ENCODE measurements around the gene WFDC5.

The WFDC5 gene

DNA sequence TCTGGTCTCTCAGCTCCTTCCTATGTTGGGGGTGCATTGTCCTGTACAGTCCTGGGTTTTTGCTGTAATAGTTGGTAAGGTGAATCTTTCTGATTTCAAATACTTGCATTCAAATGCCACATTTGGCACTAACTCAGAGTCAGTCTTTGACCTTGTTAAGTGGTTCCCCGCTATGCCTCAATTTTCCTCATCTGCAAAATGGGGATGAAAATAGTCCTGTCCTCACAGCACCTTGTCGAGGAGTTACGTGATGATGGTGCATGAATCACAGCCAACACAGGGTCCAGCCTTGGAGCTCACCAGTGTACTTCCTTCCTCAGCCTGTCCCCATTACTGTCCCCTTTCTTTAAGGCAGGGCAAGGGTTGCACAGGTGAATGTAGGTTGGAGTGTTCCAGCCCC, 1.1 kb downstream of the WFDC5 start:
- DNase-seq: no peak

GRCh38 chr20:45112754-45113153, 2.2 kb downstream of the WFDC5 start:
- DNase-seq: no peak

DNA sequence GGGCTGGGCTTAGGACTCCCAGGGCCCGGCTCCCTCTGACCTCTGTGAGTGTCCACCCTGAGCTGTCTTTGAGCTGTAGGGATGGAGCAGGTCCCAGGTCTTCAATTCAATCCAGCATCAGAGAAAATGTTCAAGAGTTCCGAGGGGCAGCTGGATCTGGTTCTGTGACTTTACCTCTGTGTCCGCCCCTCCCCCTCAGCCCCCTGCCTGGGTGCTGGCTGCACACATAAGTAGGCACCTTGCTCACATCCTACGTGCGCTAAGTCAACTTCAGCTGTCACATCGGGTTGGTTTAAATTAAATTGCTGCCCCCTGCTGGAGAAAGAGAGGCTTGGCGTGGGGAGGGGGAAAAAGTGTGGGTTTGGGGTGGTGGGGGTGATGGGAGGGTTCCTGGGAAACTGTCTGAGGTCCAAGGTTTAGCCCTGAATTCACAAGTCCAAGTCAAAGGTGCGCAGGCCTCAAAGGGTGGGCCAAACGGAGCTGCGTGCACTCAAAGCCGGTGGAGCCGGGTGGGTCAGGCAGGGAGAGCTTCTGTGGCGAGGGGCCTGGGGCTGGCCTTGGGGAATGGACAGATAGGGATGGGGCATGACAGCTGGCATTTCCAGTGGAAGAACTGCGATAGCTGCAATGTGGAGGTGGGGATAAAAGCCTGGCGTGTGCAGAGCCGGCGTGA, 3.0 kb downstream of the WFDC5 start:
- no peak for DNase-seq

DNA sequence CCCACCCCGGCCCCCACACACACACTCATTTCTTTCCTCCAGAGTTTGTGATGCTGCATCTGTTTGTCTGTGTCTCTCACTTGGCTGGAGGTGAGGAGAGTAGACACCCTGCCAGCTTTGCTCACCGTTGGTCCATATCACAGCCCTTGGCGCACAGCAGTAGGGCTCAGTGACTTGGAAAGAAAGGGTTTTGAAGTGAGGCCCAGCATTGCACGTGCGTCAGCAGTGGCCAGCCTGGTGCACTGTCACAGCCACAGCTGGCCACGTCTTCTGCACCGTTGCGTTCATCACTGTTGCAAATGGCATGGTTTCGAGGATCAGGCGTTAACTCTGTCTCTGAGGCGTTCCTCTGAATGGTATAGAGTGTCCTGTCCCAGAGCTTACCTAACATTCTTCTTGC, 3.7 kb downstream of the WFDC5 start:
- DNase-seq: no peak

GRCh38 chr20:45110301-45110700, 4.7 kb downstream of the WFDC5 start:
- DNase-seq: no peak

- DNase-seq: no peak
These were observed 5.3 kb downstream of the WFDC5 start for GRCh38 chr20:45109634-45110033.

GRCh38 chr20:45105317-45105716, 9.7 kb downstream of the WFDC5 start:
- DNase-seq: no peak

DNA sequence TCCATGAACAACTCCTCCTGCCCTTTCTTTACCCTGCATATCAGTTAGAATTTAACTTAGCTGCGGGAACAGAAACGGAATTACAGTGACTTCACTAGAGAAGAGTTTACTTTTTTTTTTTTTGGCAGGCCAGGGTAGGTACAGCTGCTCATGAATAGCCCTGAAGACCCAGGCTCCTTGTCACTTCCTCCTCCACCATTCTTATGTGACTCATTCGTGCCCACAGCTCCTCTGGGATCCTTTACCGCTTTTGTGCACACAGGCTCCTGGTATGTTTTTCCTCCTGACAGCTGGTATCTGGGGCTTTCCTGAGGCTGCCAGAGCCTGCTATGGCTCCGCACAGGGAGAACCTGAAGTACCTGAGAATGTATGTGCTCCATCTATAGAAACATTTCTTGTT, 10.2 kb downstream of the WFDC5 start:
- DNase-seq: no peak

- DNase-seq: no peak
These were observed 11.9 kb downstream of the WFDC5 start for GRCh38 chr20:45103072-45103471.

DNA sequence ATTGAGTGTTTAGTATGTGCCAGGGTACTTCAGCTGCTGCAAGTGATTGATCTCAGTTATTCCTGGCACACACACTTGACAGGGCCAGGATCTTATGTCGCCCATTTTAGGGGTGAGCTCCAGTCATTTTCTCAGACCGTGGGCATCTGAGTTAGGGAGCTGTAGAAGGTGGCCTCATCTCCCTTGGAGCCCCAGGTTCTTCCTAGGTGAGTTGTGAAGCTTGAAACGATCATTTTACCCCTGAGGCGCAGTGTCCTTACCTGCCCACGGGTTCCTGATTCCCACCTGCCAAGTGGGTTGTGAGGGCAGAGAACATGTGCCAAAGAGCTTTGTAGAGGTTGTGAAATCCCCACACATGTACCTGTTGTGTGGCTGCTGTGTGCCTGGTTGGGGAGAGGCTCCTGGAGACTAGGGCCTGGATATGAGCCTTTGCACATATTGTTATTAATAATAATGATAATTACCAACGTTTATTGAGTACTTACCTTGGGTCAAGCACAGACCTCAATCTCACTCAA, 13.6 kb downstream of the WFDC5 start:
- no peak for DNase-seq

- DNase-seq: no peak
These were observed 14.3 kb downstream of the WFDC5 start, which contains the start of gene KCNS1 for GRCh38 chr20:45100563-45101245. Gene KCNS1 (minus strand): TSS chr20:45101127. CDS start chr20:45099236, 1,891 bp downstream.

- DNase-seq: no peak
These were observed 16.7 kb downstream of the WFDC5 start for GRCh38 chr20:45098103-45098773.

GRCh38 chr20:45097485-45098102, 17.4 kb downstream of the WFDC5 start:
- DNase-seq: no peak

DNA sequence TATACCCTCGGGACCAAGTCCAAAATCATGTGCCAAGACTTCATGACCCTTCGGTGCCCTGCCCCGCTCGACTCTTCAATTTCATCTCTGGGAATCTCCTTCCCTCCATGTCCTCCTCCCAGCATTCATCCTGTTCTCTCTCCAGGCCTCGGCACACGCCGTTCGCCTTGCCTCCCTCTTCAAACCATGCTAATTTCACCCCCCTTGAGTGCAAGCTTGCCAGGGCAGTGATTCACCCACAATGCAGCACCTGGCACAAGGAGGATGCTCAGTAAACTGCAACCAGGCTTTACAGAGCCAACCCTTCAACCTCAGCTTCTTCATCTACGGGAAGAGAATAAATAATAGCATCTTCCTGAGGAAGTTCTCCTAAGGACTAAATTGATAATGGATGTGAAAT, 18.2 kb downstream of the WFDC5 start:
- no peak for DNase-seq

GRCh38 chr20:45095805-45096238, 19.2 kb downstream of the WFDC5 start:
- DNase-seq: peak; percentile 24

- DNase-seq: no peak
These were observed 20.0 kb downstream of the WFDC5 start for GRCh38 chr20:45094864-45095574.

DNA sequence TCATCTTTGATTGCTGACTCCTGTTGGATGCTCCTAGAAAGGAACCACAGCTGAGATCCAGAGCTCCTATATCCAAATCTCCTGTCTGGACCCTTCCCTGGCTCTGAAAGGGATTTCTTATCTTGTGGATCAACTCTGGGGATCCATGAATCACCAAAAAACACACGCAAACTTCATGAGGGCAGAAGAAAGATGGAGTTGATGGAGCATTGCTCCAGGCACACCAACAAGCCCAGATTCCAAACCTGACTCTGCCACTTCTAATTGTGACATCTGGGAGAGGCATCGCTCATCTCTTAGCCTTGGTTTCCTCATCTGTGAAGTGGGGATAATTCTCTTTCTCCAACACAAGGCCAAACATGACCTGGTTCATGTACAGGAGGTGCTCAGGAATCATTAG, 20.8 kb downstream of the WFDC5 start:
- no peak for DNase-seq

GRCh38 chr20:45092898-45093297, 22.1 kb downstream of the WFDC5 start:
- DNase-seq: no peak

DNA sequence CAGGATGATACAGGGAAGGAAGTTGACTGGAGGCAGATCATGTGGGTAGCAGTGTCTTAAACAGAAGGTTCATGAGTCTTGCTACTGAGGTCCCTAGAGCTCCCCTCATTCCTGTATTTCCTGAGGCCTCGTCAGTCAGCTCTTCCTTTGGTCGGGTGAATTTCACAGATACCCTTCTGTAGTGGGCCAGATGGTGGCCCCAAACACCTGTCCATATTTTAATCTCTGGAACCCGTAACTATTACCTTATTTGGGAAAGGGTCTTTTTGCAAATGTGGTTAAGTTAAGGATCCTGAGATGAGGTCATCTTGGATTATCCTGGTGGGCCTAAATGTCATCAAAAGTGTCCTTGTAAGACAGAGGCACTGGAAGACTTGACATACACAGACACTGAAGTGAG, 23.6 kb downstream of the WFDC5 start:
- no peak for DNase-seq

DNA sequence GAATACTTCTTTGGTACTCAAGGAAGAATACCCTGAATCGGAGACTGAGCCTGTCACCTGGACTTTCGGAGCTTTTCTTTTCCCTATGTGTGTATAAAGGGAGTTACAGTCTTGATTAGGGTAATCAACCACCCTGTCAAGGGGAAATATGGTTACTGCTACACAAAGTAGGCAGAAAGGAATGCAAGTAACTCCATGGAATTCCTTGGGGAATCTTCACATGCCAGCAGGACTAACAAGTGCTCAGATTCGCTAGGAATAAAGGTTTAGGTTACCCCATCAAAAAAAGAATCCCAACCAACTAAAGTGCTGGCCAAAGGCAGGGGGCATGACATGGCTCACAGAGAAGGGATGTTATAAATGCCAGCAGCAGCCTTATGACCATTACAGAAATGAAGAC, 24.5 kb downstream of the WFDC5 start:
- DNase-seq: no peak

- DNase-seq: no peak
These were observed 26.7 kb downstream of the WFDC5 start for GRCh38 chr20:45088247-45088646.

DNA sequence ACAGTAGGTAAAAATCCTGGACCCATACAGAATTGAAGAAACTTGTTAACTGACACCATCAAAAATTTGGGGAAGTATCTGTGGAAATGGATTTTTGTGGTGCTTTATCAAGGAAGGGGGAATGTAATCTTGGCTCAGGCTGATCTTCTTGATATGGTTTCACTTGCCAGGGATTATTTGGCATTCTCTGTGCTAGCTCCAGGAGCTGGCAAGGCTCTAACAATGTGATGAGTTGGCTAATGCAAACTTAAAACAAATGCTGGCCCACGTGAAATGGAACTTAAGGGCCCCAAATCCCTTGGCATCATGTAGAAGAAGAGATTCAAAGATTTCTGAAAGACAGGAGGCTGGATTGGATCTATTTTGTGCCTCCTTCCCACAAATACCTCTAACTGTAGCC, 27.2 kb downstream of the WFDC5 start:
- DNase-seq: no peak
